ENCODE measurements around the gene PPFIA1. TPM values are rescaled to one million over a fixed set of nuclear protein-coding genes. Genes with fewer than 3 reads are reported as not detected.

Gene PPFIA1
- total RNA-seq, 2 experiments from 2014 or later: 29.2 to 32.7 TPM

GRCh38 chr11:70364745-70365543 is 94.5 kb downstream of the PPFIA1 start:
- Mint-ChIP-seq H3K27me3 (peaks cover 7% of the 10 kb centered on the region), H3K4me1 (peaks cover 21% of the 10 kb centered on the region), H3K27ac (peak overlapping the region; percentile 48), H3K36me3 (ENCODE audit: low read depth) (peaks cover 46% of the 10 kb centered on the region), H3K9me3 (no peaks in the 10 kb centered on the region), H3K4me3 (peak overlapping the region; percentile 37)
- CTCF ChIA-PET: no interaction called here
- POLR2A ChIA-PET: no interaction called here
- peak; percentile 65 for DNase-seq

- Mint-ChIP-seq H3K4me3 (peak overlapping the region; percentile 37), H3K27ac (peak overlapping the region; percentile 1), H3K4me1 (peaks cover 21% of the 10 kb centered on the region), H3K27me3 (peaks cover 7% of the 10 kb centered on the region), H3K9me3 (no peaks in the 10 kb centered on the region), H3K36me3 (ENCODE audit: low read depth) (peaks cover 48% of the 10 kb centered on the region)
- ChIA-PET CTCF (interaction anchor here (0.6 kb wide), 1 partner anchor 106 kb away, joined by 7 read pairs; no protein-coding TSS in a partner anchor), POLR2A (interaction anchor here (0.6 kb wide), 1 partner anchor 94 kb away, joined by 3 read pairs; no protein-coding TSS in a partner anchor)
- DNase-seq: no peak
Measured at GRCh38 chr11:70365544-70365927, 95.0 kb downstream of the PPFIA1 start.

GRCh38 chr11:70367071-70367470 is 96.6 kb downstream of the PPFIA1 start:
- Mint-ChIP-seq H3K27ac (no peak overlapping the region), H3K9me3 (peaks cover 4% of the 10 kb centered on the region), H3K36me3 (ENCODE audit: low read depth) (peaks cover 43% of the 10 kb centered on the region), H3K4me1 (peaks cover 21% of the 10 kb centered on the region), H3K27me3 (peaks cover 7% of the 10 kb centered on the region), H3K4me3 (no peak overlapping the region)
- DNase-seq: no peak
- ChIA-PET CTCF (interaction anchor here (1.0 to 1.2 kb wide), 2 partner anchors 9 to 11 kb away, joined by 3 read pairs; no protein-coding TSS in a partner anchor), POLR2A (no interaction called here)

GRCh38 chr11:70368961-70369360 is 98.5 kb downstream of the PPFIA1 start:
- Mint-ChIP-seq H3K9me3 (peaks cover 4% of the 10 kb centered on the region), H3K36me3 (ENCODE audit: low read depth) (peaks cover 47% of the 10 kb centered on the region)
- POLR2A ChIA-PET: no interaction called here

GRCh38 chr11:70371241-70371640 is 100.8 kb downstream of the PPFIA1 start:
- Mint-ChIP-seq H3K27me3 (peaks cover 3% of the 10 kb centered on the region), H3K9me3 (peaks cover 4% of the 10 kb centered on the region), H3K36me3 (ENCODE audit: low read depth) (peaks cover 39% of the 10 kb centered on the region), H3K4me3 (no peak overlapping the region), H3K27ac (no peak overlapping the region), H3K4me1 (peaks cover 4% of the 10 kb centered on the region)
- ChIA-PET POLR2A (no interaction called here), CTCF (no interaction called here)
- no peak for DNase-seq

More at GRCh38 chr11:70368961-70369360, 98.5 kb downstream of the PPFIA1 start:
- peaks cover 21% of the 10 kb centered on the region for H3K4me1 Mint-ChIP-seq
- DNase-seq: no peak
- peaks cover 7% of the 10 kb centered on the region for H3K27me3 Mint-ChIP-seq
- CTCF ChIA-PET: no interaction called here
- H3K27ac Mint-ChIP-seq: no peak overlapping the region
- no peak overlapping the region for H3K4me3 Mint-ChIP-seq

GRCh38 chr11:70372076-70372475 is 101.6 kb downstream of the PPFIA1 start:
- Mint-ChIP-seq H3K36me3 (ENCODE audit: low read depth) (peaks cover 40% of the 10 kb centered on the region), H3K9me3 (peaks cover 4% of the 10 kb centered on the region), H3K27me3 (peaks cover 2% of the 10 kb centered on the region), H3K27ac (no peak overlapping the region), H3K4me1 (peaks cover 3% of the 10 kb centered on the region), H3K4me3 (no peak overlapping the region)
- no peak for DNase-seq
- ChIA-PET CTCF (no interaction called here), POLR2A (no interaction called here)

GRCh38 chr11:70376621-70377020 is 106.1 kb downstream of the PPFIA1 start:
- H3K4me3 Mint-ChIP-seq: no peak overlapping the region
- H3K4me1 Mint-ChIP-seq: no peaks in the 10 kb centered on the region
- POLR2A ChIA-PET: no interaction called here
- no peaks in the 10 kb centered on the region for H3K9me3 Mint-ChIP-seq
- no peak overlapping the region for H3K27ac Mint-ChIP-seq
- peaks cover 43% of the 10 kb centered on the region for H3K36me3 Mint-ChIP-seq (ENCODE audit: low read depth)
- DNase-seq: no peak
- no peaks in the 10 kb centered on the region for H3K27me3 Mint-ChIP-seq
- CTCF ChIA-PET: interaction anchor here (0.6 kb wide), 1 partner anchor 26 kb away, joined by 3 read pairs; no protein-coding TSS in a partner anchor

GRCh38 chr11:70377645-70378044 is 107.2 kb downstream of the PPFIA1 start:
- Mint-ChIP-seq H3K4me3 (no peak overlapping the region), H3K27me3 (no peaks in the 10 kb centered on the region), H3K9me3 (no peaks in the 10 kb centered on the region), H3K36me3 (ENCODE audit: low read depth) (peaks cover 42% of the 10 kb centered on the region), H3K27ac (no peak overlapping the region), H3K4me1 (no peaks in the 10 kb centered on the region)
- DNase-seq: no peak
- POLR2A ChIA-PET: no interaction called here
- CTCF ChIA-PET: no interaction called here

GRCh38 chr11:70378506-70379134 is 108.1 kb downstream of the PPFIA1 start:
- POLR2A ChIA-PET: no interaction called here
- H3K9me3 Mint-ChIP-seq: no peaks in the 10 kb centered on the region
- CTCF ChIA-PET: no interaction called here
- no peak for DNase-seq
- no peaks in the 10 kb centered on the region for H3K27me3 Mint-ChIP-seq
- H3K27ac Mint-ChIP-seq: no peak overlapping the region
- H3K4me3 Mint-ChIP-seq: no peak overlapping the region
- no peaks in the 10 kb centered on the region for H3K4me1 Mint-ChIP-seq
- H3K36me3 Mint-ChIP-seq (ENCODE audit: low read depth): peaks cover 36% of the 10 kb centered on the region

GRCh38 chr11:70381350-70381749 is 110.9 kb downstream of the PPFIA1 start:
- ChIA-PET POLR2A (no interaction called here), CTCF (interaction anchor here (0.6 kb wide), 2 partner anchors 15 to 242 kb away, joined by 3 read pairs; no protein-coding TSS in a partner anchor)
- no peaks in the 10 kb centered on the region for H3K4me1 Mint-ChIP-seq

GRCh38 chr11:70381872-70382861 is 111.7 kb downstream of the PPFIA1 start:
- no peak overlapping the region for H3K27ac Mint-ChIP-seq
- H3K4me3 Mint-ChIP-seq: no peak overlapping the region
- no peak for DNase-seq
- H3K36me3 Mint-ChIP-seq (ENCODE audit: low read depth): peaks cover 34% of the 10 kb centered on the region
- no peaks in the 10 kb centered on the region for H3K9me3 Mint-ChIP-seq
- ChIA-PET CTCF (interaction anchor here (0.6 kb wide), 1 partner anchor 241 kb away, joined by 3 read pairs; no protein-coding TSS in a partner anchor), POLR2A (no interaction called here)
- H3K27me3 Mint-ChIP-seq: no peaks in the 10 kb centered on the region
- no peaks in the 10 kb centered on the region for H3K4me1 Mint-ChIP-seq

More at GRCh38 chr11:70381350-70381749, 110.9 kb downstream of the PPFIA1 start:
- no peak for DNase-seq
- peaks cover 38% of the 10 kb centered on the region for H3K36me3 Mint-ChIP-seq (ENCODE audit: low read depth)
- no peaks in the 10 kb centered on the region for H3K27me3 Mint-ChIP-seq
- no peak overlapping the region for H3K27ac Mint-ChIP-seq
- no peak overlapping the region for H3K4me3 Mint-ChIP-seq
- no peaks in the 10 kb centered on the region for H3K9me3 Mint-ChIP-seq

GRCh38 chr11:70383664-70384565 is 113.4 kb downstream of the PPFIA1 start:
- H3K36me3 Mint-ChIP-seq (ENCODE audit: low read depth): peaks cover 19% of the 10 kb centered on the region
- no peaks in the 10 kb centered on the region for H3K27me3 Mint-ChIP-seq
- CTCF ChIA-PET: interaction anchor here (0.6 to 0.9 kb wide), 2 partner anchors 11 to 460 kb away, joined by 3 read pairs; no protein-coding TSS in a partner anchor
- no peak overlapping the region for H3K27ac Mint-ChIP-seq
- H3K4me3 Mint-ChIP-seq: no peak overlapping the region
- H3K9me3 Mint-ChIP-seq: no peaks in the 10 kb centered on the region
- DNase-seq: no peak
- H3K4me1 Mint-ChIP-seq: no peaks in the 10 kb centered on the region
- POLR2A ChIA-PET: no interaction called here
